Choroid plexus epithelial cell (primary cell): ENCODE measurements around the gene MMP11.

Experiments
- DNase-seq: peaks from one replicate; pipeline ENCODE4 v3.0.0-alpha.2; 2010; ENCODE audit warnings: low read depth
- H3K4me3 ChIP-seq: 2 replicates; pipeline ENCODE4 v1.5.1; 2011; ENCODE audit warnings: low read depth, mild to moderate bottlenecking, control low read depth, low read length, moderate library complexity
- TF ChIP-seq, protein P1 (sequence below): conservative IDR thresholded peaks from 2 replicates; pipeline ENCODE4 v1.5.1; 2011; ENCODE audit warnings: low read depth, mild to moderate bottlenecking, control low read depth, inconsistent platforms, low read length, moderate library complexity

Gene MMP11

DNA sequence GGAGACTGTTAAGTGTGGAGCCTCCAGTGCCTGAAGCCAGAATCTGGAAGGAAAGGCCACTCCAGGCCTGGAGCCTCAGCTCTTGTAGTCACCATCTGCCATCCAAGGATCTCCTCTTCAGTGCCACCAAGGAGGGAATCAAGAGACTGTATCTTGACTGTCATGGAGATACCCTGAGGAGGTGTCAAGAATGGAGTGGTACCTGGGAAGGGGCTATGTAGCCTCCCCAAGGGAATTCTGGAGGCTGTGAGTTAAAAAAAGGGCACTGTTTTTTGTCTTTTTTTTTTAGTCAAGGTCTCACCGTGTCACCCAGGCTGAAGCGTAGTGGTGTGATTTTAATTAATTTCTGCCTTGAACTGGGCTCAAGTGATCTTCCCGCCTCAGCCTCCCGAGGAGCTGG, 13.1 kb upstream of the MMP11 start:
- TF ChIP-seq, protein P1, sequence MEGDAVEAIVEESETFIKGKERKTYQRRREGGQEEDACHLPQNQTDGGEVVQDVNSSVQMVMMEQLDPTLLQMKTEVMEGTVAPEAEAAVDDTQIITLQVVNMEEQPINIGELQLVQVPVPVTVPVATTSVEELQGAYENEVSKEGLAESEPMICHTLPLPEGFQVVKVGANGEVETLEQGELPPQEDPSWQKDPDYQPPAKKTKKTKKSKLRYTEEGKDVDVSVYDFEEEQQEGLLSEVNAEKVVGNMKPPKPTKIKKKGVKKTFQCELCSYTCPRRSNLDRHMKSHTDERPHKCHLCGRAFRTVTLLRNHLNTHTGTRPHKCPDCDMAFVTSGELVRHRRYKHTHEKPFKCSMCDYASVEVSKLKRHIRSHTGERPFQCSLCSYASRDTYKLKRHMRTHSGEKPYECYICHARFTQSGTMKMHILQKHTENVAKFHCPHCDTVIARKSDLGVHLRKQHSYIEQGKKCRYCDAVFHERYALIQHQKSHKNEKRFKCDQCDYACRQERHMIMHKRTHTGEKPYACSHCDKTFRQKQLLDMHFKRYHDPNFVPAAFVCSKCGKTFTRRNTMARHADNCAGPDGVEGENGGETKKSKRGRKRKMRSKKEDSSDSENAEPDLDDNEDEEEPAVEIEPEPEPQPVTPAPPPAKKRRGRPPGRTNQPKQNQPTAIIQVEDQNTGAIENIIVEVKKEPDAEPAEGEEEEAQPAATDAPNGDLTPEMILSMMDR: no peak
- no peak overlapping the region for H3K4me3 ChIP-seq
- no peak for DNase-seq

DNA sequence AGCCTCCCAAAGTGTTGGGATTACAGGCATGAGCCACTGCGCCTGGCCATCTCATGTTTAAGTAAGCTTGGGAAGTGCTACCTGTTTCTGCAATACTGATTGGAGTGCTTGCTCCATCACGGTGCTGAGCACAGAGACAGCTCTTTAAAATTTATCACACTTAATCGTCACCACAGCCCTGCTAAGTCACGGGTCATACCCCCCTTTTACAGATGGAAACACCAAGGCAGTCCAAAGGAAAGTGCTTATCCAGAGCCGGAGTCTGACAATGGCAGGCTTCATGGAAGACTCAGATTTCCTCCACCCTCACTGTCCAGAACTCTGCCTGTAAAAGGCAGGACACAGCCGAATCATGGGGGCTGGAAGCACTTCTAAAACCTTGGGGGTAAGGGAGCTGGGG, 12.6 kb upstream of the MMP11 start:
- TF ChIP-seq, protein P1: no peak
- no peak for DNase-seq
- H3K4me3 ChIP-seq: no peak overlapping the region

DNA sequence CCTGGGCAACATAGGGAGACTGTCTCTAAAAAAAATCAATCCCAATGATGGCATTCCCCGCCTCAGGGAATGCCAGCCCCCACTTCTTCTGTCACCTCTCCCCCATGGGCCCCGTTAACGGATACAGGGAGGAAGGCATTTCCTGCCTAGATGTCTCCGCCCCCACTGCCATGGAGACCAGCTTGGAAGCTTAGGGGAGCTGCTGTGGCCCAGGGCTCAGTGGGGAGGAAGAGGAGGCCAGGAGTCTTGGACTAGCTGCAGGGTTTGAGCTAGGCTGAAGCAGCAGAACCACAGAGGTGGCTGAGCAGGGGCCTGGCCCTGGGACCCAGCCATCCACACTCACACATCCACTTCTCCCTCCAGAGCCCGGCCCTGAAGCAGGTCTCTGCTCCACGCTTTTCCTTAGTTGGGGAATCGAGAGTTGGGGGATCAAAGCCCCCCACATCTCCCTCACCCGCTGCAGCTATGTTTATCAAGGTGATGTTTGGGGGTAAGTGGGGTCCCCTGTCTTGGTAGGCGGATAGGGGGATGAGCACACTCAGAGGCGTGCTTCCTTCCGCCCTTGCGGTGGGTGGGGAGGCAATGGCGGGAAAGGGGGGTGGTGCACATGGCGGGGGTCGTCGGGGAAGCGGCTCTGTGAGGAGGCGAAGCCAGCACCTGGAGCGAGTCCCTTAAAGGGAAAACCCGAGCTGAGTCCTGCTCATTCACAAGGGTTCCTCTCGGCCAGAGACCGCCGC, 9.6 kb upstream of the MMP11 start, which contains the start of gene C22orf15:
Gene C22orf15 (plus strand): TSS at position 149 of the 737 bp plus-strand sequence. CDS start 317 bp downstream, at position 466.
- peak within 1 kb of the TSS; percentile 29 for H3K4me3 ChIP-seq
- peak; percentile 42 for DNase-seq
- TF ChIP-seq, protein P1: no peak

DNA sequence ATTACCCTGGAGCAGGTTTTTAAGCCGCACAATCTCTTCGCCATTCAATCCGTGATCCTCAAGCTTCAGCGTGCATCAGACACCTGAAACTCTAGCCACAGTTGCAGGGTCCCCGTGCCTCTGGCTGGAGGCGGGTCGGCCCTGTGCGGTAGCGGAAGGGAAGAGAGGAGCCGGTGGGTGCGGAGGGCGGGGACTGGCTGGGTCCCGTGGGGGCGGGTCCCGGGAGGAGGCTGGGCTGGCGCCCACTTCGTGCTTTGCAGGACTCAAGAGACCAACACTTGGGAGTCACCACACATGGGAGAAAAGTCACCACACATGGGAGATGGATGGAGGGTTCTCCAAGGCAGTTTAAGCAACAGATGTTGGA, 9.1 kb upstream of the MMP11 start:
- TF ChIP-seq, protein P1: no peak
- H3K4me3 ChIP-seq: peak overlapping the region; percentile 29
- no peak for DNase-seq

DNA sequence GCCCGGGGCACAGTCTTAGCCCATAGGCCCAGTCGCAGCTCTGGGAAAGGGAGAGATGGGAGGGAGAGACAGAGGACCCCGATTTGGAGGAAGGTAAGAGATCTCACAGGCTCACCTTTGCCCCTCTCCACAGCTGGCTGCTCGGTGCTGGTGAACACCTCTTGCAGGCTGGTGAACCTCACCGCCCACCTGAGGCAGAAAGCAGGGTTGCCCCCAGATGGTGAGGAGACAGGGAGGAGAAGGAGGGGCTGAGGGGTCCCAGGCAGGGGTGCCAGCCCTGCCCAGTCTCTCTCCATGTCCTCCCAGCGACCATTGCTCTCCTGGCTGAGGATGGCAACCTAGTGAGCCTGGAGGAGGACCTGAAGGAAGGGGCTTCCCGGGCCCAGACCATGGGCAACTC, 8.7 kb upstream of the MMP11 start:
- no peak overlapping the region for H3K4me3 ChIP-seq
- TF ChIP-seq, protein P1: no peak
- DNase-seq: no peak

DNA sequence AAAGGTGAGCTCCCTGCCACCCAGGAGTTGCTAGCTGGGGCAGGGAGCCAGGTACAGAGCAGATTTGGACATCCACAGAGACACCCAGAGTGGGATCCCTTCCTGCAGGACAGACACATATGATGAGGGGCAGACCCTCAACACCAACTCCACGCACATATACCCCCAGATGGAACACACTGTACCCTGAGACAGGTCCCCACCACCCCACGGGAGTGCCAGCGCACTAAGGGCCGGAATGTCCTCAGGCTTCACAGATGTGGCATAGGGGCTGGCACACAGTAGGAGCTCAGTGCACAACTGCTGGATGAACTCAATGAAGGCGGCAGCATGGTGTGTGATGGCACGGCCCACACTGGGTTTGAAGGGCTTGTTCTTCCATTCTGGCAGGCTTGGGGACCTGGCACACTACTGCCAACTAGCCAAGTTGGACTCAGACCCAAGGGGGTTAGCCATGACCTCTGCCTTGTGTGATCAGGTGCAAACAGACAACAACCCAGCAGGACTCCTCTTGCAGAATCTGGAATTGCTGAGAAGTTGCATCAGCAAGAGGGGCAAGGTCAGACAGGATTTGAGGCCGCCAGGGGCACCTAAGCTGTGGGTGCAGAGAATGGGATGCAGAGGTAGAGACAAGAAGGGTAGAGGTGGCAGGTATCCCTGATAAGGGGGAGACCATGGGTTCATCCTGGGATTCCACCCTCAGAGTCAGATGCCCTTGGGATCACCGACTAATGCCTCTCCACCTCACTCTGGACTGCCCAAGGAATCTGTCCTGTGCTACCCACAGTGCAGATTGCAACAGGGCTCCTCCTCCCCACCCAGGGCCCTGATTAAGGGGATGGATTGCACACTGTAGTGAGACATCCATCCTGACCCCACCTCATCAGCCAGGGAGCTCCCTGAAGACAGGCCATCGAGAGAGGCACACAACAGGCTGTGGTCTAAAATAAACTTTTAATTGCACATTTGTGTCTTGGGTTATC, 7.5 kb upstream of the MMP11 start:
- TF ChIP-seq, protein P1: no peak
- H3K4me3 ChIP-seq: no peak overlapping the region
- DNase-seq: no peak
